ENCODE measurements around the gene SHF.
"Not testable (repeated sequence)": the region's sequence is repeated elsewhere in the genome, so short reads cannot be mapped to it uniquely, and the experiment has no call there.

SHF gene

GRCh38 chr15:45187894-45188830, at the start of gene SHF:
Gene SHF, minus strand, starts transcription at chr15:45187966. Its CDS starts 15 bp downstream, at chr15:45187951.
- peak; percentile 78 to 84 for DNase-seq

DNA sequence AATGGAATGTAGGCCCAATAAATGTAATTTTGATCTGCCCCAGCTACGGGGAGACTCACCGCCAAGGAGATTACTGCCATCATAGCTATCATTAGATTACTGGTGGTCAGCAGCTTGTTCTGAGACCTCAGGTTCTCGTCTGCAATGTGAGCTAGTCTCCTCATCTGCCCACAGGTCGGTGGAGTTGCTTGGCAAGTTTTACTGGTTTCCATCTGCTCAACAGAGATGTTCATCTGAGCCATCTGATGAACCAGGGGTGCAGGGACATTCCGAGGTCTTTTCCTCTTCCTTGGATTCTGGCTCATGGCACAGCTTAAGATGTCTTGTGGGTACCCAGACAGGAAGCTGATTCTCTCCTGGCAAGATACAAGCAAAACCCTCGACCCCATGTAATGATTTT, 49.0 kb upstream of the SHF start:
- not testable (repeated sequence) for DNase-seq

DNA sequence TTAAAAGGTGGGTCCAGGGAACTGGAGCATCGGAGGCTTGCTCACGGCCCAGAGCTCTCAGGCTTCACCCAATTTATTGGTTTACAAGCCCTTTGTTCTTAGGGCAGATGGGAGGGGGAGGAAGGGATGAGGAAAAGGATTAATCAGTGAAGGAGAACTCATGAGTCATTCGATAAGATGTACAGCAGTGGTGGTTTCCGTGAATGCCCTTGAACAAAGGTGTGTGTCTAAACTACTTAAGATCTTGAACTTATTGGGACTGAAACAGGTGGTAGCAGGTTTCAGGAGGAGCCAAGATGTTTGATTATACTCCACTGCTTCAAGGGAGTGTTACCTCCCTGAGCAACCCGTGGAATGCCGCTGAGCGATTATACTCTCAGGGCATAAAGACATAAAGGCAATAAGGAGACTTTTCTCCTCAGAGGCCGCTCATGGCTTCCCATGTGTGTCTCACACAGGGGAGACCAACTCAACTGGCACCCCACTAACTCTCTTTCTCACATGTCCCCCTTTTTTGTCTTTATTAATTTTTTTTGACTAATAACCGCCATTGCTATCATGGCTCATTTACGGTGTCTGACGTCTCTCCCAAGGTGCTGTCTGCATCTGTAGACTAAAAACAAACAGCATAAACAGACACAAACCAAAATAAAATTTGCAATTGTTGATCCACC, 46.9 kb upstream of the SHF start:
- DNase-seq = no peak

DNA sequence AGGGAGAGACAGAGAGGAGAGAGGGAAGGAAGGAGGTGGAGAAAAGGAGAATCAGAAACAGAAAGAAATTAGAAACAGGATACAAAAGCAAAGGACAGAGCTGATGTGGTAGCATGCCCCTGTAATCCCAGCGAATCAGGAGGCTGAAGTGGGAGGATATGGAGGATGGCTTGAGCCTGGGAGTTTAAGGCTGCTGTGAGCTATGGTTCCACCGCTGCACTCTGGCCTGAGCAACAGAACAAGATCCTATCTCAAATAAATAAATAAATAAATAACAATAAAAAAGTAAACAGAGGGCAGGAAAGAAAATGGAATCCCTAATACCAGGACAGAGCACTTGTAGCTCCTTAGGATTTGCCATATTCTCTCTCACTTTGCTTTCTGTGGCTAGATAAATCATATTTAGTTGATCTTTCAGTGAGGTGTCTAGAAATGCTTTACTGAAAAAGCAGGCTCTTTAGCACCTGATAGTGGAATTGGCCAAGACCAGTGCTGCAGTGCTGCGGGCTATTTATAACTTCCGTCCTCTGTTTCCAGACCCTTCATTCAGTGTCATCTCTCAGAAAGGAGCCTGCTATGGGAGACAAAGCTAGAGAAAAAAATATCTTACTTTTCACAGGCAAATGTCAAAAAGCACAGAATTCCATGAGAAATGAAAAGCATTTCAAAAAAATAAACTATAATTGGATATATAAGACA, 44.2 kb upstream of the SHF start:
- DNase-seq = no peak

GRCh38 chr15:45231132-45231531, 43.4 kb upstream of the SHF start:
- no peak for DNase-seq

DNA sequence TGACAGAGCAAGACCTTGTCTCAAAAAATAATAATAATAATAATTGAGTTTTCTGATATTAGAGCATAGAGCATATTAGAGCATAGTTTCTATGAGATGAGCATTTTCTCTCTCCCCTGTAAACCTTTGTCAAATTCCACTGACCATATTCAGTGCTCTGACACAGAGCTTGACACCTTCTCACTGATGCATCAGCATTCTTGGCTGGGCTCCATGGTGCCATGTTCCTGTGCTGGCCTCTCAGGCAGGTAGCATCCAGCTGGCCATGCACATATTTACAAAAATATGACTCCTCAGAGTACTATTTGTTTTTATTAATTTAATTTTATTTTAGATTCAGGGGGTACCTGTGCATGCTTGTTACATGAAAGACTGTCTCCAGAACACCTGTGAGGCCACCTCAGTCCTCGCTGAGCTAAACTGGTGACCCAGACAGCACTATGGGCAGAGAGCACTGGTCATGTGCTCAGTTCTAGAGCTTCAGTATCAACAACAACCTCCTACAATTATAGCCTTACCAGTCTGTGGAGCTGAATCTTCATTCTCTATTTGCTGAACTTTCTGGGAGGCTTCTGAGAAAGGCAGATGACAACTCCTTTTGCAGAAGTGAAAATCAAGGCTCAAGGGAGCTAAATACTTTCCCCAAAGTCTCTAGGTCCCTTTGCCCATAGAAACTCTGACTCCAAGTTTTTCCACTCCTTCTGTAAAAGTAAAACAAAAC, 42.6 kb upstream of the SHF start:
- no peak for DNase-seq

DNA sequence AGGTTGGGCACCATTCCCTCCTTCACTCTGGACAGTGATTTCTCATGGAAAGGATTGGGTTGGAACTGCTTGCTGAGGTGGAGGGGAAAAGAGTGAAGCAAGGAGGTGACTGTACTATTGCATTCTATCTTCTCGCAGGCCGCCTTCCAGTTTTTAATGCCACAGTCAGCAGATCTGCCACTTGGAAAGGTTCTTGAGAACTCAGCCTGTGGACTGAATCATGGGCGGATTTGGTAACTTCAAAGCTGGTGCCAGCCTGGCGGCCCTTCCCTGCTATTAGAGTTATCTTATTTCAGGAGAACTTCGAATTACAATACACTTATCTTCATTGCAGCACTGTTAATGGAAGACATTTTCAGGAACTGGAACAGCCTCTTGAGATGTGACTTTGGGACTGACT, 41.2 kb upstream of the SHF start:
- DNase-seq = no peak

DNA sequence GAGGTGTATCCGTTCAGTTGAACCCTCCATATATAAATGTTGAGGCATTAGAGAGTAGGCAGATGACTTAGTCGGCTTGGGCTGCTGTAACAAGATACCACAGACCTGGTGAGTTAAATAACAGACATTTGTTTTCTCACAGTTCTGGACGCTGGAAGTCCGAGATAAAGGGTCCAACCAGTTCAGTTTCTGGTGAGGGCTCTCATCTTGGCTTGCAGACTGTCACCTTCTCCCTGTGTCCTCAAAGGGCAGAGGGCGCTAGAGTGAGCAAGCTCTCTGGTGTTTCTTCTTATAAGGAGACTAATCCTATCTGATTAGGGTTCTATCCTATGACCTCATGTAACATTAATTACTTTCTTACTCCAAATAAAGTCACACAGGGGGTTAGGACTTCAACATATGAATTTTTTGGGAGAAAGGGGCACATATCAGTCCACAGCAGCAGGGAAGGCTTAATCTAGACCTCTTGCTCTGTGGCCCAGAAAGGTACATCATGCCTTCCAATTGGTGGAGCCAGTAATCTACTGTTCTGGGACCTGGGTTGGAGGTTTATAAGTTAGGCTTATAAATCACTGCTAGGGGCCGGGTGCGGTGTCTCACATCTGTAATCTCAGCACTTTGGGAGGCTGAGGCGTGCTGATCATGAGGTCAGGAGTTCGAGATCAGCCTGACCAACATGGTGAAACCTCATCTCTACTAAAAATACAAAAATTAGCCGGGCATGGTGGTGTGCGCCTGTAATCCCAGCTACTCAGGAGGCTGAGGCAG, 37.9 kb upstream of the SHF start:
- DNase-seq = no peak

- no peak for DNase-seq
These were observed 37.0 kb upstream of the SHF start for GRCh38 chr15:45224621-45225217.

GRCh38 chr15:45221967-45222366, 34.2 kb upstream of the SHF start:
- no peak for DNase-seq

DNA sequence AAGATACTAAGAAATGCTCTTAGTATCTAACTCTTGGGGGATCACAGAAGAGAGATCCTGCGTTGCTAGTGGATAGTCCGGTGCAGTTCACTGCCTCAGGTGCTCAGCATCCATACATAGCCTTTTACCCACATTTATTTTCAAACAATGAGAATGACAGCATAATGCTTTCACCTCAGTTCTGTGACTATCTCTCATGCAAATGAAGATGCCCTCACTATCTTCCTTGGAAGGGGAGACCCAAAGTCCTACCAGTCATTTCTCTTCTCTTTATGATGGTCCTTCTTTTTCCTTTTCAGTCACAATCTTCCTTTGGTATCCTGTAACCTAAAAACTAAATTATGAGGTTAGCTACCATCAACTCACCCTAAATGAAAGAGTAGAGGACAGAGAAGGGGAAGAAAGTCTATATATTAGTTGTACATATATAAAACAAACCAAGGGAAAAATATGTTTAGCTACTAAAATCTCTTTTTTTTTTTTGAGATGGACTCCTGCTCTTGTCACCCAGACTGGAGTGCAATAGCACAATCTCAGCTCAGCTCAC, 33.4 kb upstream of the SHF start:
- no peak for DNase-seq

- no peak for DNase-seq
These were observed 24.7 kb upstream of the SHF start for GRCh38 chr15:45212493-45212892.

GRCh38 chr15:45205192-45205591, 17.4 kb upstream of the SHF start:
- DNase-seq = peak; percentile 68 to 76

DNA sequence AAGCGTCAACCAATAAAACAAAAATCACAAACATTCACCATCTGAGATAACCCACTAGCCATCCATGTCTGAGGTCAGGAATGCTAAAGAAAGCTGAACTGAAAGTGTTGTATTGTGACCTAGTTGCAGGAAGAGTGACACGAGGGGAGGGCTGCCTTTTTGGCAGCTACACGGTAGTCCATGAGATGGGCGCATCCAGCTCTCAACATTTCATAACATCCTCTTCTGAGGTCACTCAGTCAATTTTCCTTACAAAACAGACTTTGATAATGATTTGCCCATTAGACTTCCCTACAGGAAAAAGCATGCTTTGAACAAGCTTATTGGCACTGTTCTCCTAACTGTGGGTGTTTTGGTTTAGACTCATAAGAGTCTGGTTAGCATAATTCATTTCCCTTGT, 15.4 kb upstream of the SHF start:
- no peak for DNase-seq

- DNase-seq = no peak
These were observed 14.1 kb upstream of the SHF start for GRCh38 chr15:45201869-45202268.

DNA sequence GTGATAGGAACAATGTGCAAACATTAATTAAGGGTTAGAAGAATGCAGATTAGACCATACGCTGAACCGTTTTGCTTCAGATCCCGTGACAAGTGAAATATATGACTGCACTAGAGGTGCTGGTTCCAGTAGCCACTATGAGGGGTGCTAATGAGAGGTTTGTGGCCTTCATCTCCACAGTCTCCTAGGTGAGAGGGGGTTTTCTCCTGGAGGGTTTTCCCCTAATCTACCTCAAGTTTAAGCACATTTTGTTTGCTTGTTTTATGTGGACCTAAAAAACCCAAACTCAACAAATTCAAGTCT, 13.7 kb upstream of the SHF start:
- DNase-seq = no peak

DNA sequence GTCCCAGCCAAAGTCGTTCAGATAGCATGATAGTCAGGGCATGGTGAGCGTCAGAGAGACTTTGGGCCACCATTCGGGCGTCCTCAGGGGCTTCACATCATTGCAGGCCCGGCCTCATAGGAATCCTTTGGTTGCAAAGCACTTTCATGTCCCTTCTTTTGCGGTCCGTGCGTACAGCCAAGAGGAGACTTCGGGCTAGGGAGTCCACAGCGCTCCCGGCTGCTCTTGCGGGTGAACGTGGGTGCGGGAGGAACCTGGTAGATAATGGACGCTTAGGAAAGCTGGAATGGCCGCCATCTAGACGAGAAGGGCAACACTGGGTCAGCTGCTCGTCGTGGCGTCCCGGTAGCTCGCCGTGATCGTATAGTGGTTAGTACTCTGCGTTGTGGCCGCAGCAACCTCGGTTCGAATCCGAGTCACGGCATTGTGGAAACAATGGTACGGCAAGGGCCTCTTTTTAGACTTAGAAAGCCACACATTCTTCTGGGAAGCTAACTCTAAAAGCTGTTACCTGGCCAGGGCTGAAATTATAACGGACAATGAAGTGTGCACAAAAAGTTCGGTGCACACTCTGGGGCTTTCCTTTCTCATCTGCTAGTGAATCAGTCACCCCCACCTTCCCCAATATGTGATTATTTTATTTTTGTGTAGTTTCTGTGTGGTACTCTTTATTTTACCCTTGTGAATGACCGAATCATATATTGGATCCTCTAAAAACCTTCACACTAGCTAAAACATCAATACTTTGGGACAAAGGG, 13.2 kb upstream of the SHF start:
- DNase-seq = peak; percentile 89 to 92

- peak; percentile 98 for DNase-seq
These were observed 12.4 kb upstream of the SHF start for GRCh38 chr15:45200001-45200798.

- peak; percentile 47 to 61 for DNase-seq
These were observed 11.5 kb upstream of the SHF start for GRCh38 chr15:45199136-45199810.
